Activated effector memory CD4-positive, alpha-beta T cell treated with anti-CD3 and anti-CD28 coated beads, Interleukin-2, amount 50 U/mL, for 16 hours (primary cell): Measurements from ENCODE around the gene NARS2.
"Not testable (repeated sequence)": the region's sequence is repeated elsewhere in the genome, so short reads cannot be mapped to it uniquely, and the experiment has no call there.

Experiments
- DNase-seq: peaks from one replicate; pipeline ENCODE4 v3.0.0-alpha.2; 2020

NARS2 gene

GRCh38 chr11:78472382-78472781, 102.3 kb downstream of the NARS2 start:
- no peak for DNase-seq

GRCh38 chr11:78470861-78471442, 103.7 kb downstream of the NARS2 start:
- DNase-seq = no peak

- DNase-seq = no peak
These were observed 104.8 kb downstream of the NARS2 start for GRCh38 chr11:78469896-78470295.

DNA sequence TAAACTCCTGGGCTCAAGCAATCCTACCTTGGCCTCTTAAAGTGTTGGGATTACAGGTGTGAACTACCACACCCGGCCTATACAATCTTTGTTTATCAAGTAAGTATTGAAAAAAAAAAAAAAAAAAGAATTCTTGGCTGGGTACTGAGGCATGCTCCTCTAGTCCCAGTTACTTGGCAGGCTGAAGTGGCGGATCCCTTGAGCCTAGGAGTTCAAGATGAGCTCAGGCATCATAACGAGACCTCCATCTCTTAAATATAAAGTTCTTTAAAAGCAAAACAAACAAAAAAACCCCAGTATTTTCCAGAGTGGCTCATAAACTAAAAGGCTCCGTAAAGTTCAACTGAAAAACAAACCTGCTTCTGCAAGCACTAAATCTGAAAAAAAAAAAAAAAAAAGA, 106.7 kb downstream of the NARS2 start:
- no peak for DNase-seq

GRCh38 chr11:78467370-78467769, 107.3 kb downstream of the NARS2 start:
- DNase-seq = no peak

DNA sequence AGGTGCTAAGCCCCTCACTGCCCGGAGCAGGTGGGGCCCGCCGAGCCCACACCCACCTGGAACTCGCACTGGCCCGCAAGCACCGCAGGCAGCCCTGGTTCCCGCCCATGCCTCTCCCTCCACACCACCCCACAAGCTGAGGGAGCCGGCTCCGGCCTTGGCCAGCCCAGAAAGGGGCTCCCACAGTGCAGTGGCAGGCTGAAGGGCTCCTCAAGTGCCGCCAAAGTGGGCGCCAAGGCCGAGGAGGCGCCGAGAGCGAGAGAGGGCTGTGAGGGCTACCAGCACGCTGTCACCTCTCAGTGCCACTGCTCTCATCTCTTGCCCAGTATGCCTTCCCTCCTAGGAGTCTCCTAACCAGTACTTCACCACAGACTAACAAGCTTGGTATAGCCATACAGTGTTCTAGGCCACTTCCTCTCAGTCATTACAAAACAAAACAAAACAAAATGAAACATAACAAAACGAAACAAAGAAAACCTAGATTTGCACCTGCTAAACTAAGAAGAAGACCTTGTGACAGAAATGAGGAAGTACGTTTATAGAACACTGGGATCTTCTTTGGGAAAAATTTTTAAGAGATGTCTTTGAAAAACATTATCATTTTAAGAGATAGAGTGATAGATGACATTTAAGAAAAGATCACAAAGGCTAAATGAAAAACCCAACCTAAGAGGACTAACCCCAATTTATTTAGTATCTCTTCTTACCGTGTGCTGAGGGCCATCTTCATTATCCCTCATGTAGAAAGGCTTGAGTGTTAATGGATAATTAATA, 109.3 kb downstream of the NARS2 start:
- DNase-seq = peak; percentile 69

- DNase-seq = not testable (repeated sequence)
These were observed 109.9 kb downstream of the NARS2 start for GRCh38 chr11:78464787-78465168.

- no peak for DNase-seq
These were observed 114.2 kb downstream of the NARS2 start for GRCh38 chr11:78460471-78460870.

DNA sequence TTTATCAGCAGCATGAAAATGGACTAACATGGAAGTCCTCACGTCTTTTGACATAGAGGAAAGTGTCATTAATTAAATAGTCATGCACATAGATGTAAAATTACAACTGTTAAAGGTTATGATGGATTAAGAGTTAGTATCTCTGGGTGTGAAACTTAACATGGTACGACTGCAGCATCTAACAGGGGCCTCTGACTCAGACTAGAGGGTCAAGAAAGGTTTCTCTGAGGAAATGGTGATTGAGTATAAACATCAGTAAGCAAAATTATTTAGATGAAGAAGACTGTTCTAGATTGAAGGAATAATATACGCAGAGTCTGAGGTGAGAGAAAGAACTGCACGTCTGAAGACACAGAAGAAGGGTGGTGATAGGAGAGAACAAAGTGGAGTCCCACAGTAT, 114.9 kb downstream of the NARS2 start:
- DNase-seq = no peak

GRCh38 chr11:78457448-78457847, 117.2 kb downstream of the NARS2 start:
- DNase-seq = no peak

- no peak for DNase-seq
These were observed 121.3 kb downstream of the NARS2 start for GRCh38 chr11:78453140-78453935.

- no peak for DNase-seq
These were observed 123.1 kb downstream of the NARS2 start for GRCh38 chr11:78451371-78452150.

DNA sequence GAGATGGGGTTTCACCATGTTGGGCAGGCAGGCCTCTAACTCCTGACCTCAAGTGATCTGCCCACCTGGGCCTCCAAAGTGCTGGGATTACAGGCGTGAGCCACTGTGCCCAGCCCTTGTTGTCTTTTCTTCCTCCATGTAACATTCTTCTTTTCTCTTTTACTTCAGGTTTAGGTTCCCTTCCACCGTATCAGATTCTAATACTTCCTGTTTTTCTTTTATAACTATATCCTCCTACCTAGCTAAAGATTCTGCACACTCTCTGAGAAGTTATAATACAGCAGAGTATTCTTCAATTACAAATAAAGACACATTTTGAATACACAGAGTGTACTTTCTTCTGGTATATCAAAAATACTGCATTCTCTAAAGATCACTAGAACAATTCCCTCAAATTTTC, 123.8 kb downstream of the NARS2 start:
- no peak for DNase-seq

DNA sequence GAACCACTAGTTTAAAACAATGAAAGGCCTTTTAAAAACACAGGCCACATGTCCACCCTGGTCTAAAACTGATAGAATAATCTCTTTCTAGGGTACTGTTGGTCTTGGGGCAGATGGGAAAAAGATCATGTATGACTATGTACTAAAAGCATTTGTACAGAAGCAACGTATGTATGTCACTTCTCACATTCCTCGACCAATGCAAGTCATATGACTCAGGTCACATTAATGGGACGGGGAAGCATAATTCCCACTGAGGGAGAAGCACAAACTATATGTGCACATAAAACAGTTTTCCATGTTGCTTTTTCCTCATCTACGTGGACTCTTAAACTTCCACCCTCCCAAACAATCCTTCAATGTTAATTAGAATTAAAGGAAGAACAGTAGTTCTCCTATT, 124.8 kb downstream of the NARS2 start:
- no peak for DNase-seq

DNA sequence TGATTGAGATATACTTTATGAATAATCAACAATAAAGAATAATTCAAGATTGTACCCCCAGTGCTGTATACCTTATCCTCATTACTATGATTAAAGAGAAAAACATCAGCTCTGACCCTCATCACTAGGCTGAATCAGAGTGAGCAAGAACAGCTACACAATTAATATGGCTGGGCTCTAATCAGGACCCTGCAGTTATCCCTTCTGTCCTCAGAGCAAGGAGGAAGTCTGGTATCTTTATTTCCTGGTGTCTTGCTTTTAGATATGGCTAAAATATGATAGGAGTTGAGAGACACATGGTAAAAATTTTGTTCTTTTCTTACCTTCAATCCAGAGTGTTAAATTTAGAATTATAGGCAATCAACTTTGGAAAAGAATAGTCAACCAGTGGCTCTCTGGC, 128.5 kb downstream of the NARS2 start:
- DNase-seq = no peak

DNA sequence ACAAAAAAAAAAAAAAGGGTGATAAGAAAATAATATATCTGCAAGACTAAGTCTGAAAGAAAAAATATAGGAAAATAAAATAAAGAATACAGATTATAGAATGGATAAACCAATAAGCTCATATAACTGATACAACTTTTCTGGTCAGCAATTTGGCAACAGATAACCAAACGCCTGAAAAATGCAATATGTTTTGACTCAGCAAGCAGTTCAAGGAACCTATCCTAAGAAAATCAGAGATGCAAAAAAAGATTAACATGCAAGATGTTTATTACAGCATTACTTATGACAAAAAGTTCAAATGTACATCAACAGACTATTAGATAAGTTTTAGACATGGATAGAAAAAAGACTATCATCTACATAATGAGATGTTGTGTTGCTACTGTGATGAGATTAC, 129.9 kb downstream of the NARS2 start:
- no peak for DNase-seq

DNA sequence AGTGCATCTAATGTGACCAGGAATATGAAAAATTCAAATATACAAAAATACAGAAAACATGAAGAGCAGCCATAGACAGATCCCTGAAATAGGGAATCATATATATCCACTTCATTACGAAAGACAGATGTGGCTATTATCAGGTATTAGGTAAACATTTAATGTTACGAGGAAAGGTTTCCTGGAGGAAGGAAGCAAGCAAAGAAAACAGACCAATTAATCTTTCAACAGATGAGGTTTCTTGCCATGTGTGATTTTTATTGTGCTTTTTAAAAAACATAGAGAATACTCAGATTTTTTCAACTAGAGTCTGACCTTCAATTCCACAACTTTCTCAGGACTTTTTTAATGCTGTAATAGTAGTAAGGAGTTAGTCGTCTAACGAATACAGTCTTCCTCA, 132.7 kb downstream of the NARS2 start:
- DNase-seq = no peak

DNA sequence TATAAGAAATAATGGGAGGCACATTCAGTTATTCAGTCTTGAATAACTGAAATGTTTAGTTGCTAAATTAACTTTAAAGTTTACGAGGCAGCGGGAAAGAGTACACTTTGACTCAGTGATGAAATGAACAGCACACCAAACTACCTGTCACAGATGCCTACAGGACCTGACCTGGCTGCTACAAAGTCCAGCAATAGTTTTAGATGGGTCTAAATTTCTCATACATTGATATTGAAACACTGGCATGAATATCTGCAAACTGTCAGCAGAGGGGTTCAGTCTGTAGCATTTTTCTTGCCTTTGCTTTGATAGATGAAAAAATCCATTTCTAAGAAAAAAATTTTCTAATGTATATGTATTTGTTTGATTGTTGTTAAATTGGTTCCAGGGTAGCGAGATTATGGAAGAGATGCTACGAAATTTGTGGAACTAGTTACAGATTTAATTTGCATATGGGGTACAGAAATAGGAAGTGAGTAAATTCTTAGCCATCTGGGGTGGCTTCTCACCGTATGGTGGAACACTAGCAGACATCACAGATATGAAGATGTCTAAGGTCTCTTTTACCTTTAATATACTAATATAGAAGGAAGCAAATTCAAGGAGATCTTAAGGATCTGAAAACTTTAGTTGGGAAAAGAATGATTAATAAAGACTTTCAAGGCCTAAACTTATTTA, 136.2 kb downstream of the NARS2 start:
- DNase-seq = no peak

DNA sequence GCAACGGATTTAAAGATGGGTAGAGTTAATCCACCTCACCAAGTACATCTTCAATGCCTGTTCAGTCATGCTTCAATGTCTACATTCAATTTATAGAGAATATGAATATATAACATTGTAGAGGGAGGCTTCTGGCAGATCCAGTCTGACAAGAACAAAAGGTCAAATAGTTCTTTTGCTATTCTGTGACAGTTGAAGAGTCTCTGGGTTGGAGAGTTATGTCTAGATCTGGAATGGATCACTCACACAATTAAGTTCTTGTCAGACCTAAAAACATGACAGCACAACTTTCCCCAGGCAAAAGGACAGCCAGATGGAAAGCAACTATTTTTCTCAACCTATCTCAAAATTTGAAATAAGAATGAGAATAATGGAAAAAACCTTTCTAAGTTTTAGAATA, 141.7 kb downstream of the NARS2 start:
- DNase-seq = no peak

- no peak for DNase-seq
These were observed 142.6 kb downstream of the NARS2 start for GRCh38 chr11:78432058-78432515.

DNA sequence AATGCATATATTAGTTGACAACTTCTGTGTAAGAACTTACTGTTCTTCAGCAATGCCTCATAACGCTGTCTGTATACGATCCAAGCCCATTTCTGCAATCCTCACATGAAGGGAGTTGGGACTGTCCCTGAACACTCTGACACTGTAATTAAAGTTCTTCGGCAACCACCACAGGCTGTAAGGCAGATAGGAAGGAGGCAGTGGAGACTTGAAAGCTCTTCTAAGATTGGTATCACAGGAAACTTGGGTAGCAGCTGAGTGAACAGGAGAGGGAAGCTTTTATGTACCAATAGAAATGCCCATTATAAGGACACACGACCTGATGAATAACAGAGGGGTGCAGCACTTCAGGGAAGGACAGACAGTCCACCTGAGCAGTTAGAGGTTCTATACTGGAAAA, 145.0 kb downstream of the NARS2 start:
- DNase-seq = no peak

DNA sequence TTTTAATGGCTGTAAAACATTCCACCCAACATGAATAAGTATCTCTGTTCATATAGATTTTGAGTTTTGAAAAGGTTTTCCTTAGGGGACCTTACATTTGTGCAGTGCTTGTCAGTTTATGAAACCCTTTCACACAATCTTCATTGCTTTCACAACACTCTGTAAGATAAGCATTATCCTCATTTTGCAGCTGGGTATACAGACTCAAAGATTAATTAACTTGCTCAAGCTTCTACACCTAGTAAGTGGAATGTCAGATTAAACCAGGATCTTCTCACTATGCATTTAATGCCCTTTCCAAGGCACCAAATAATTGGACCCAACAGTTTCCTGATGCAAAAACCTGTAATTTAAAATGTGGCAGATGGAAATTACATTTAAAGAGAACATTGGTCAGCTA, 145.5 kb downstream of the NARS2 start:
- DNase-seq = no peak

- no peak for DNase-seq
These were observed 145.9 kb downstream of the NARS2 start for GRCh38 chr11:78428773-78429172.
